HG03460 (cell line): Measurements from ENCODE around the gene GLYATL1B.
"Not testable (repeated sequence)": the region's sequence is repeated elsewhere in the genome, so short reads cannot be mapped to it uniquely, and the experiment has no call there.

ENCODE experiments used
- ATAC-seq: cut with Tn5 transposase; IDR thresholded peaks from one replicate; pipeline ENCODE4 v1.9.1; 2021; ENCODE audit not compliant: unreplicated experiment

The GLYATL1B gene

DNA sequence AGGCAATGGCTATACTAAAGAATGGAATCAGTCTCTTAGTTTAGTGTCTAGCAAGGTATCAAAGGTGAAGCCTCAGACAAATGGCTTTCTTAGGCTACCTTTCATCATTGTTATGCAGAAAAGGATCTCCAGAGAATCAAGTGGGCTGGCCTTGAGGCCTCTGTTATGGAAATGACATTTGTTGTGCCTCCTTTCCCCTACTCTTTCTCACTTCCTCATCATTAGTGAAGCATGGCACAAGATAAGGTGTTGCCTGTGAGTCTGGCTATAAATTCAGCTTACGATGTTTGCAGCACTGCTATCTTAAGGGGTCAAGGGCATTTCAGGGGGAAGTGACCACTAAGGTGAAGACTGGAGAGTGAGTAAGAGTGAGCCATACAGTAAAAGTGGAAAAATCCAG is 9.1 kb downstream of the GLYATL1B start:
- ATAC-seq, result peak; percentile 74

DNA sequence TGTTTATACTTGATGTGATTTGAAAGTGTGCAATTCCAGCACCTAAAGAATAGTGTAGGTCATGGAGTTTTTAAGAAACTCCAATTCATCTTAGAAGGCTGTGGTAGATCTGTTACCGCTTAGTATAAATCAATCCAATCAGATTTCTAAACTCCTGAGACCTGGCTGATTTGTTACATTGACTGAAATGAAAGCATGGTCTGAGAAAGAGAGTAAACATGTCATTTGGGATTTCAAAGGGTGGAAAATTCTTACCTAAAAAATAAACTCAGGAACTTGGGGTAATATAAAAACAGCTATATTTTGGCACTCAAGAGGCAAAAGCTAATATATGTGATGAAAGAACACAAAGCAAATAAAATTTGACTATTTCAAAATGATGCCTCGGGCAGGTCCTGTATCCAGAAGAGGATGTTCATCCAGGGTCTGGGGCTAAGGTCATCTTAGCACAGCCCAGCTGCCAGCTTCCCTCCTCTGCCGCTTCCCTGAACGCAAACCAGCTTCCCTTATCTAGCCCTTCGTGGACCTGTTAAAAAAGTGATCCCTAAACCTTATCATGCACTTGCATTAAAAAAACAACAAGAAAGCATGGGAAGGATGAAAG is 10.0 kb downstream of the GLYATL1B start:
- not testable (repeated sequence) for ATAC-seq

DNA sequence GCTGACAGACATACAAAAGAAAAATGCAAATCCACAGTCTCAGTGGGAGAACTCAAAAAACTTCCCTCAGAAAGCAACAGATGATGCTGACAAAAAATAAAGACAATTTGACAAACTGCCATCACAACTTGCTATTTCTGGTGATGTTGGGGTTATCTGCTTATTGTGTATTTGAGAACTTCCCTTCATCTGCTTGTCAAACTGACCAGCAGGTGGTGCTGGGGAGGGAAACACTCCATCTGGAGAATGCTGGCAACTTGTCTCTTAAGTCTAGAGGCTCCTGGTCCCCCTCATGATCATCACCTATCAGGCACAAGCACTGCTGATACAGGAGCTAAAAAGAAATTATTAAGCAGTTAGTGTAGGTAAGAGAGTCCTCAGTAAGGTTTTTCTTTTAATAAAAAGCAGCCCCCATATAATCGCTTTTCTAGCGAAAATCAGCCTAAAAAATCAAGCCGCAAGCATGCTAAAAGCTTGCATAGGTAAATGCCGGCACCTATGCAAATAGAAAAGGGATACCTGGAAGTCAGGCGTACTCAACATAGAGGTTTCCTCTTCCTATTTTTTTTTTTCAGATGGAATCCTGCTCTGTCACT is 11.1 kb downstream of the GLYATL1B start:
- no peak for ATAC-seq

DNA sequence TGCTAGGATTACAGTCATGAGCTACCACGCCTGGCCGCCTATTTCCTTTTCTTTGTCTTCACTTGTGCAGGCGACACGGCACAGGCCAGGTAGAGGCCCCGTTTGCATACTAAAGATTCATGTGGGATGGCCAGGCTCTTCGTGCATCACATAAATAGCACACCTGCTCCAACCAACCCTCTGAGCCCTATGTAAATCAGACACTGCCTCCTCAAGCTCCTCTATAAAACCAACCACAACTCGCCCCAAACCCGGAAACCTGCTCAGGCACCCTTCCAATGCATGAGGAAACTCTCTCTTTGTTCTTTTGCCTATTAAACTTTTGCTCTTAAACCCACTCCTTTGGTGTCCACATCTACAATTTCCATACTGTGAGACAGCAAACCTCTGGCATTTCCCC is 11.8 kb downstream of the GLYATL1B start:
- not testable (repeated sequence) for ATAC-seq

GRCh38 chr11:59102259-59102765 is 16.2 kb downstream of the GLYATL1B start:
- peak; percentile 66 for ATAC-seq

DNA sequence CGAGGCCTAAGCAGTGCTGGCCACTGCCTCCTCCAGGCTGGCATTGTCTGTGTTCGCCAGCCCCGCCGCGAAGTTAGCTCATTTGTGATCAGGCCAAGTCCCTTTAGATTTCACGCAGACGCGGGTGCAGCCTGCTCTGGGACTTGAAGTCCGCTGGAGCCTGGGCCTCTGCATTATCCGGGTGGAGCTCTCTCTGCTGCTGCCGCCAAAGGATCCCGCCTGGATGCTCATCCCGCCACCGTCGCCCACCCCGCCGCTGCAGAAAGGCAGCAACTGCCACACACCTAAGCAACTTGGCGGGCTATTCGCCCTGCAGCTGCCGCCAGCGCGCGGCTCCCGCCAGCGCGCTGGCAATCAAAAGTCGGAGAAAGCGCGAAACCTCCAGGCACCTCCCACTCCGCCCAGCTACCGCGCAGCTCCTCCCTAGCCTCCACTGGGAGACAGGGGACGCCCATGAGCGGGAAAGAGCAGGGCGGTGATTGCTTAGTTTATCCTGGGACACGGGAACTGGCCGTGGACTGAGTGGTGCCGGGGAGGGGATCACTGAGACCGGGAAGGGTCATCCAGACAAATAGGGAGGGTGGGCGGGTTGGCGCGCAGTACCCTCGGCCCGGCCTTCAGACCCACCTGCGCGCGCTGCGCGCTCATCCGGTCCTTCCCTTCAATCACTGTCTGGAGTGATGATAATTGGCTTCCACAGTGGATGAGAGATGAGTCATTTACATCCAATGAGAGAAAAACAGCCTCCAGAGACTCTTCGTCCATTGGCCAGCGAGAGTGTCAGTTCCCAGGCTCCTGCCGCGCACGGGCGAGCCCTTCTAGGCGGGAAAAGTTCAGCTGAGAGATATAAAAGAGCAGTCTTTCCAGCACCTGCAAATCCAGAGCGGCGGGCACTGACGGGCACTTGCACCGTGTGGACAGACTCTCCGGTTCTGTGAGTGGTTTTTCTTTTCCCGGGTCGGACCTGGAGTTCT is 20.5 kb downstream of the GLYATL1B start, which contains the start of gene FAM111B:
FAM111B (plus strand) TSS at position 875 of the 974 bp plus-strand sequence. CDS start 2,389 bp downstream, outside the sequence.
- ATAC-seq, result peak; percentile 64

DNA sequence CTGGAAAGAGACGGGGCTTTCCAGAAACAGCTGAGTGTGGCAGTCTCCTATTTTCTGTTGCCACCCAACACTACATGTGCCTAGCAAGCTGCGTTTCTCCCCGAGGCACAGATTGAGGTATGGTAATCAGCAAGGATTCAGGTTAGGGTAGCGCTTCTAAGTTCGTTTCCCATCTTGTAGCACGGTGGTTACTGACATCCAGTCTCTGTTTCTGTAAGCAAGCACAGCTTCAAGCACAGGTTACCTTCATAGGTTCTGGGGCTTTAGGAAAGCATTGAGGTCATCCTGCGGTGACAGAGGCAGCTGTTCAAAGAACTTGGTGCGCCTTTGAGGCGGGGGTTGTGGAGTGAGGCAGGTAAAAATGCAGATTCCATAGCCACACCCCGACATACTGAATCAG is 21.6 kb downstream of the GLYATL1B start:
- ATAC-seq, result peak; percentile 33

- no peak for ATAC-seq
Measured at GRCh38 chr11:59112494-59112893, 26.4 kb downstream of the GLYATL1B start.

DNA sequence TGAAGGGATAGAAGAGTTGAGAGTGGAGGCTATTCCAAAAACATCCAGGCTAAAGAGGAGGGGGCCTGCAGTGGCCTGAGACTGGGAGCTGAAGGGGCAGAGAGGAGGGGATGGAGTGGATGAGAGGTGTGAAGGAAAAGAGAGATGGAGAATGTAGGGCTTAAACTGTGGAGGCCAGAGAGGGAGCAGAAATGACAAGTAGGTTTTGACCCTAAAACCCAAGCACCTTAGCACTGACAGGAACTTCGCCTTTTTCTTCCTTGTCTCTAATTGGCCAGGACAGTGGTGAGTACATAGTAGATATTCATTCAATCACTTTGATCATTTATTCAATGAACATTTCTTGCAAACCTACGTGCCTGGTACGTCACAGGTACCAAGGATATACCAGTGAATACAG is 28.2 kb downstream of the GLYATL1B start:
- ATAC-seq, result no peak

DNA sequence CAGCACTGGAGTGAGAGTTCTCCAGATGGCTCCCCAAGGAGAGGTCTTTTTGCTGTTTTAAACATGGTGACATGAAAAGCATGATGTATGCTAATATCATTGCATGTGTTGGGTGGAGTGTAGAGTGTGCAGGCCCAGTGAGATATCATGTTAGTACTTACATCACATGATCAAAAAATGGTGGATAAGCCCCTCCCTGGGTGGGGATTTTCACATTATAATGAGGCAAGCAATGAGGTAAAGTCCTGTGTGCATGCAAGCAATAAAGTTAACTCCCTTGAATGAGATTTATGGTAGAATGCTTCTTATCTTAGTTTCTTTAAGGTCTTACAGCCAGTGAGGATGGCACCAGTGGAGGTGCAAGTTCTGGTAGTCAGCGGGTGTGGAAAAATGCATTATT is 29.4 kb downstream of the GLYATL1B start:
- ATAC-seq, result no peak

DNA sequence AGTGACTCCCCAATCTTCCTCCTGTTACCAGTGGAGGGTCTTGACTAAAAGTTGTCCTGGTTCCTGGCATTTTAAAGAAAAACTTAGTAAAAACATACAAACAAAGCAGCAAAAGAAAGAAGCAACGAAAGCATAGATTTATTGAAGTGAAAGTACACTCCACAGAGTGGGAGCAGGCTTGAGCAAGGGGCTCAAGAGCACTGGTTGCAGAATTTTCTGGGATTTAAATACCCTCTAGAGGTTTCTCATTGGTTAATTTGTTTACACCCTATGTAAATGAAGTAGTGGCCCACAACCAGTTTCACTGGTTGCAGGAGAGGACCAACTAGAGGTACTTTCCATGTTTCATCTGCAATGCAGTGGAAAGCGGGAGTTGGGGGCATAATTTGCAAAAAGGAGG is 31.7 kb downstream of the GLYATL1B start:
- no peak for ATAC-seq

DNA sequence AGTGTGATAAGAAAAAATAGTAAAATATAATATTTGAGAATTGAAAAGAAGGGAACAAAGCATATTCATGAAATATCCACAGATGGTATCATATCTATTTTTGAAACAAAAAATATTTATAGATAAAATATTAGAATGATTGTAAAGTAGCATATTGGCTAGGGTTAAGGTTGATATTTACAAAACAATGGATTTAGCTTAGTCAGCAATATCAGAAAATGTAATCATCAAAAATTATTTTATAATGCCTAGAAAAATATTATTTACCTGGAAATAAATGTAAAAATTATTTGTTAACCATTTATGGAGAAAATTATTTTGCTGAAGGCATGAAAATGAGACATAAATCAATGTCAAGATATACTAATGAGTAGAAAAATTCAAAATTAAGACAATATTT is 33.7 kb downstream of the GLYATL1B start:
- no peak for ATAC-seq

- peak; percentile 96 for ATAC-seq
Measured at GRCh38 chr11:59135648-59136461, 49.7 kb downstream of the GLYATL1B start.

- ATAC-seq, result not testable (repeated sequence)
Measured at GRCh38 chr11:59136551-59136950, 50.4 kb downstream of the GLYATL1B start.

GRCh38 chr11:59137190-59137589 is 51.1 kb downstream of the GLYATL1B start:
- ATAC-seq, result no peak

GRCh38 chr11:59138643-59139042 is 52.5 kb downstream of the GLYATL1B start:
- no peak for ATAC-seq

DNA sequence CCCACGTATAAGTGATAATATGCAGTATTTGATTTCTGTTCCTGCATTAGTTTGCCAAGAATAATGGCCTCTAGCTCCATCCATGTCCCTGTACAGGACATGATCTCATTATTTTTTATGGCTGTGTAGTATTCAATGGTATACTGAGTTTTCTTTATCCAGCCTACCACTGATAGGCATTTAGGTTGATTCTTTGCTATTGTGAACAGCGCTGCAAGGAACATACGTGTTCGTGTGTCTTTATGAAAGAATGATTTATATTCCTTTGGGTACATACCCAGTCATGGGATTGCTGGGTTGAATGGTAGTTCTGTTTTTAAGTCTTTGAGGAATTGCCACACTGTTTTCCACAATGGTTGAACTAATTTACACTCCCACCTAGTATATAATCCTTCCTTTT is 55.1 kb downstream of the GLYATL1B start:
- no peak for ATAC-seq

DNA sequence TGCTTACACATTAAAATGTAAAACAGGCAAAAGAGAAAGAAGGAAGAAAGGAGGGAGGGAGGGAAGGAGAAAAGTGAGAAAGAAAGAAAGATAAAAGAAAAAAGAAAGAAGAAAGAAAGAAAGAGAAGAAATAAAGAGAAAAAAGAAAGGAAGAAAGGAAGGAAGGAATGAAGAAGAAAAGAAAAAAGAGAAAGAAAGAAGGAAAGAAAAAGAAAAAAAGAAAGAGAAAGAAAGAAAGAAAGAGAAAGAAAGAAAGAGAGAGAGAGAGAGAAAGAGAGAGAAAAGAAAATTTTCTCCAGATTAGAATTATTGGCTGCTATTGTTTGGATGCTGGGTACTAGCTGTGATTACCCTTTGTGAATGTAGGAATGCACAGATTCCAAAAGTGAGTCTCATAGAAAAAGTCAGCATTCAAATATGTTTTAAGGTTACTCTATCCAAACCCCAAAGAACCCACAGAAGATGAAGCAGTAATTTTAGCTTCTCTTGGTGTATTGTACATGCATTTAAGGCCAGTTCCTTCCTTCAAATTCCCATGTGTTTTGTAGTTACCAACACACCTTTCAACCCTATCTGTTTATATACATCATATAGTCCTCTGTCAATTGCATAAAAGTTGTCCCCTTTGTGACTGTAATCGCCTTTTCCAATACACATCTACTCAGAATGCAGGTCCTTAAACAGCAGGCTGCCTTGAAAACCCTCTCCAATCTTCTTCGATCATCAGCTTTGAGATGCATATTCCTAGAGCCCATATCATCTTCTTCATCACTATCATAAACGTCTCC is 55.8 kb downstream of the GLYATL1B start:
- ATAC-seq, result no peak

- ATAC-seq, result peak; percentile 66
Measured at GRCh38 chr11:59142530-59143507, 56.7 kb downstream of the GLYATL1B start, which contains the start of gene FAM111A. FAM111A (plus strand) TSS chr11:59142856; CDS start chr11:59148873, 6,017 bp downstream.
